Activated gamma-delta T cell treated with anti-CD3 and anti-CD28 coated beads, Interleukin-2, amount 50 U/mL, for 16 hours (primary cell): ENCODE data around the gene FAM222A.

Experiments used
- DNase-seq: peaks from one replicate; pipeline ENCODE4 v3.0.0-alpha.2; 2020; ENCODE audit warnings: low read depth

FAM222A gene

DNA sequence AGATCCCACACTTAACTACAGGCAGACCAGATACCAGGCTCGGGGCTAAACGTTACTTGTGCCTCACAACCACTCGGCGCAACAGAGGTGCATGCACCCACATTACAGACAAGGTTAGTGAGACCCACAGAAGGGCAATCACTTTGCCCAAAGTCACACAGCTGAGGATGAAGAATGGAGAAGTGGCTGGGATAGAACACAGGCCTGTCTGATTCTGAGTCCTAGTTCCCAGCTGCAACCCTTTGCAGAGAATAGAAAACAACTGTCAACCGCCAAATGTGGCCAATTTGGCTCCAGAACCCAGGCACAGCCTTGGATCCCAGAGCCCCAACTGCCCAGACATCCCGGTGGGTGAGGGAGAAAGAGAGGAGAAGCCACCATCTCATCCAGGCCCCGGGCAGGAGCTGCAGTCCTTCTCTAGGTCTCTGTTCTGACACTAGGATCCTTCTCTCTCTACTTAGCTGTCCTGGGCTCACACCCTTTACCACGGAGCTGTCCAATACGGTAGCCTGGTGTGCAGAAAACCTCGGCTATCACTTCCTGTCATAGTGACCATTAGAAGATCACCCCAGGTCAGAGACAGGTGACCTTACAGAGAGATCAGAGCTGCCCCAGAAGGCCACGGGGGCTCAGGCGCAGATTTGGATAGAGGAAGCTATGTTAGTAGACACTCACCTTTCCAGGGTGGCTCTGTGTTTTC is 59.1 kb downstream of the FAM222A start:
- DNase-seq = no peak

DNA sequence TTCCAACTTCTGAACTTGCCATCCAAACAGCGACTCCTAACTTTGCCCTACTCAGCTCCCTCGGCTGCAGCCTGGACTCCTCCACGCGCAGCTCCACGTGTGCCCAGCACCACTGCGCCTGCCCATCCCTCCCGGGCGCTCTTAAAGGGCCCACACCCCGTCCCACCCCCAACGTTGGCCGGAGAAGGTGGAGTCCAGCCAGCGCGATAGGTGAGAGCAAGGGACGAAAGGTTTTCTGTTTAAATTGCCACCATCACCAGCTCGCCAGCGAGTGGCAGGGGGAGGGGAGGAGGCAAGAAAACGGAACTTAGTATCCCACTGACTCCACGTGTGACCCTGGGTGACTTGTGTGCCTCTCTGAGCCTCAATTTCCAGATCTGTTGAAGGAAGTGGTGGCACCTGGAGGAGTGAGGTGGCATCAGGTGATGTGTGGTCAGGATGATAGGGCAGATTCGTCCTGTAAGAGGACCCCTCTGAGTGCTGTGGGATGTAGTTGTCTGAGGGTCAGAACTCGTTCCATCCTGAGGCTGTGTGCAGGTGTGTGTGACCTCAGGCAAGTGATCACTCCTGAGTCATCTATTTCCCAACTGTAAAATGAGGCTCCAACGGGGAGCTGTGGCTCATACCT is 59.9 kb downstream of the FAM222A start:
- no peak for DNase-seq

DNA sequence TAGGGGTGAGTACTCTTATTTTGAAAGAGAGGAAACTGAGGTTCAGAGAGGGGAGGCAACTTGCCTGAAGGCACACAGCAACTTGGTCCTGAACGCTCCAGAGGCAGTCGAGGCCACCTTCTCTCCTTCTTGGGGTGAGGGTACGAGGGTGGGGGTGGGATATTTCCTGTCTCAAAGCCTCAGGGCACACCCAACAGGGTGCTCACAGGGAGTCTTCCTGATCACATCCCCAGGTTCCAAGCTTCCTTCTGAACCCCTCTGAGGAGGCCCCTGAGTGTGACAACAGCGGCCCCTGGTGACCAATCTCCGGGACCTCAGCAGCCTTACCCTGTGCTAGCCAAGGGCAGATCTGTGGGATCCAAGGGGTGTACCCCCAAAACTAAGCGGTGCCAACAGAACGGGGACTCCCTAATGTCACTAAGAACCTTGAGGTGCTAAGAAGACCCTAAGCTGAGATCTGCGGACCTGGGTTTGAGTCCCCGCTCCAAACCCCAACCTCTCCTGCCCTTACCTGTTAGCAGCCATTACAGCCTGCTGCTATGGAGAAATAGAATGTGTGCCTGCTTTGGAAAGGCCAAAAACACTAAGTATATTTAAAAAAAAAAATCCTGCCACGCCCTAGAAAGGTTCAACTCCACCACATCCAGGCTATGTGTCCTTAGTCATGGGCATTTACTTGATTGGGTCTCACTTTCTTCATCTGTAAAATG is 61.7 kb downstream of the FAM222A start:
- peak; percentile 57 for DNase-seq

- no peak for DNase-seq
Measured at GRCh38 chr12:109776624-109777023, 63.0 kb downstream of the FAM222A start.

DNA sequence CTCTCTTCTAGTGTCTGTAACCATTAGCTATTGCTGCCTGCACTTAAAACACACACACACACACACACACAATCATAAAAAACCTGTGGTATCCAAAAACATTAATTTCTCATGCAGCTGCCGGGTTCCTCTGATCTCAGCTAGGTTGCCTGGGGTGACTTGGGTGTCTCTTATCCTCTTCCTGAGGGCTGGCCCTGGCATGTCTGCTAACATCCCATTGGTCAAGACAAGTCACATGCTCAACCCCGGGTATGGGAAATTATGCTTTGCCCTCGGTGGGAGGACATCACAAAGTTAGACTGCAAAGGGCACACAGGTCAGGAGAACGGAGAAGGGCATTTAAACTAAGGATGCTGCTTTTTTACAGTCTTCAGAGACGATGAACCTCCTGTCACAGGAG is 63.9 kb downstream of the FAM222A start:
- DNase-seq = no peak

DNA sequence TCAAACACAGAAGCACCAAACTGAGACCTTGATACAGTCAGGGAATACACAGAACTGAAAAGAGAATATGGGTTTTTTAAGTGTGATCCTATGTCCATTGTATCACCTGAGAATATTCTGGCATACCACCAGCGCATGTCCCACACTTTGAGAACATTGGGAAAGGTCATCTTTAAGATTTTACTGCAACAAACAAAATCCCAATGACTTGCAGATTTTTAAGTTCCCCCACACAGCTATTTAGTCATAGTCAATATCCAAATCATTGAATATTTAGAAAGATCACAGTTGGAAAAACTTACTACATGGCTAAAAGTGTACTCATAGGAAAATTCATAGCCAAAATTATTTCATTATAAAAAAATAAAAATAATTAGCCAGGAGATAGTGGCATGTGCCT is 65.1 kb downstream of the FAM222A start:
- no peak for DNase-seq

- DNase-seq = no peak
Measured at GRCh38 chr12:109779382-109779781, 65.8 kb downstream of the FAM222A start.

DNA sequence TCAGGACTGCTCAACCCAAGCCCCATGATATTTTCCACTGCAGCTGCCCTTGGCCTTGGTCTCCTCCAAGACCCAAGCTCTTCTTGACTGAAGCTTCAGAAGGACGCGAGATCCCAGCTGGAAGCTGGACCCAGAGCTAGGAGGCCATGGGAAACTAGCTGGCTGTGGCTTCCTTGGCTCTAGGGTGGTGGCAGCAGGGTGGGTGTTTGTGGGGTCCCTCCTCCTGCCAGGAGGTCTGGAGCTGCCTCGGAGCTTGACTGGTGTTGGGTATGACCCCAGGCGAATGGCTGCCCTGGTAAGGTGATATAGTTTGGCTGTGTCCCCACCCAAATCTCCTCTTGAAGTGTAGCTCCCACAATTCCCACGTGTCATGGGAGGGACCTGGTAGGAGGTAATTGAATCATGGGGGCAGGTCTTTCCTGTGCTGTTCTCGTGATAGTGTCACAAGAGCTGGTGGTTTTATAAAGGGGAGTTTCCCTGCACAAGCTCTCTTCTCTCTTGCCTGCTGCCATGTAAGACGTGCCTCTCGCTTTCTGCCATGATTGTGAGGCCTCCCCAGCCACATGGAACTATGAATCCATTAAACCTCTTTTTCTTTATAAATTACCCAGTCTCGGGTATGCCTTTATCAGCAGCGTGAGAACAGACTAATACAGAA is 68.2 kb downstream of the FAM222A start:
- no peak for DNase-seq

DNA sequence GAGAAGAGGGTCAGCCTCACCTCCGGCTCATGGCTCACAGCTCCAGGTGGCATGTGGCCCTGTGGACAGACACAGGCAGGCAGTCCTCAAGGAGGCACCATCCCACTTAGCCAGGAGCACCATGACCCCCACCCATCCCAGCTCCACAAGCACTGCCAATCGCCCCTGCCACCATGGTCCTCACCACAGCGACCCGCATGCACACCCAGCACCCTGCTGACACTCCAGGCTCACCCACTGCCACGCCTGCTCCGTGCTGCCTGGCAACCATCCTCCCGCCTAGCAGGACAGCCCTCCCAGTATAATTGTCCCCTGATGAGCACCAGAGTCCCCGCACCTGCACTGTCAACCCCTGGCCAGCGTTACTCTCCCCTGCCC is 68.7 kb downstream of the FAM222A start:
- DNase-seq = no peak

DNA sequence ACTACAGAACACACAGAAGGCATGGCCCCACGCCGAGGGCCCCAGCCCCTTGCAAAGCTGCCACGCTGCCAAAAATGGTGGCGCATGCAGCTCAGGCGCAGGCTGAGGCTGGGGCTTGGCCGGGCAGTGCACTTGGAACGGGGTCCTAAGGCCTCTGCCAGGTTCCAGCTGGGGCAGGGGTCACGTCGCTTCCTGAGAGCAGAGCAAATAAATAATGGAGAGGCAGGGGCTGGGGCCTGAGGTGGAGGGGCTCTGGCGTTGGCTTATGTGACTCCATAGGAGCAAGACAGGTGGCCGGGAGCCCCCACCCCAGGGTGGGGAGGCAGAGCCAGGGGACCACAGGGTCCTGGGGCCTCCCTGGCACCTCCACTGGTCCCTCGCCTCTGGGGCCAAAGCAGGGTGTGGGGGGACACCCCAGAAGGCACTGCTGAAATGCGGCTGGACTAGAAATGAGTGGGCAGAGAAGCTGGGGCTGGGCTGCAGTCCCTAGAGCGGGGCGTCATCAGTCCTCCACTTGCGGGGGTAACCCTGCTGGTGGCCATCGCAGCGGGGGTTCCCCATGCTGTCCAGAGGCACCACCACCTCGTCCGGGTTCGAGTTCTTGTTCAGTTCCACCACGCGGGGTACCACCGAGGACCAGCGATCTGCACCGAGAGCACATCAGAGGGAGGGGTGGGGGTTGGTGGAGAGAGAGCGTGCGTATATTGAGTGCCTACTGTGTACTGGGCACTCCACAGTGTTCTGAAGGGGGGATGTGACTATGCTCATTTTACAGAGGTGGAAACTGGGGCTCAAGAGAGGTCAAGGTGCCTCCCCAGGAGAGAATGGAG is 69.7 kb downstream of the FAM222A start:
- DNase-seq = no peak

DNA sequence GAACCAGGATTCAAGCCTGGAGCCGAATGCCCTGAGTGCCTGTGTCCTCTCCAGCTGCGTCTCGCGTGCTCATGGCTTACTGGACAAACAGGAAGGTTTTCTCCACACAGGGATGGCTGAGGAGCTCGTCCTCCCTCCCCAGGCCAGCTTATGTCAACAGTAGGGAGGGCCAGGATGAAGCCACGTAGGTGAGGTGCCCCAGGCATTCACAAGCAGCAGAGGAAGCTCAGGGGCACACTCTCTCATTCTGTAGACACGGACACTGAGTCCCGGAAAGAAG is 70.3 kb downstream of the FAM222A start:
- DNase-seq = no peak

- DNase-seq = no peak
Measured at GRCh38 chr12:109785854-109786253, 72.2 kb downstream of the FAM222A start.

GRCh38 chr12:109786799-109787198 is 73.2 kb downstream of the FAM222A start:
- DNase-seq = no peak

DNA sequence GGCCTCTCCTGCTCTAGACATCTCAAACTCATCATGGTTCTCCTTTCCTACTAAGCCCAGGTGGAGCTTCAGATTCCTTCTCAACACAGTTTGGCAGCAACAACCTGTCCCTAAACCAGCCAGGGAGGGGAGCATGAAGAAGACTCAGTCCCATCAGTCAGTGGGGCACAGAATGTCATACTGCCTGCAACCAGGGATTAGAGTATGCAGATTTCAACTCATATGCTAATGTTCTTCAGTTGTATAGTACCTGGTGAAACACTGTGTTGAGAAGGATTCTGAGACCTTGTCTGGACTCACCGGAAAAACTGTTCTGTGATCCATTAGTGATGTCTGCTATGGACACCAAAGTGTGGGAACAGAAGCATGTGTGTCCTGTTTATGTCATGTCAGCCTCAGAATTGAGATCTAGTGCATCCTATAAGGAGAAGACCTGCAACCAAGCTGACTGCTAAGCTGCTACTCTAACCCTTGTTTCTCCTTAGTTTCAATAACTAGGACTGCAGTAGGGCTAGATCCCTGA is 76.0 kb downstream of the FAM222A start:
- DNase-seq = no peak

GRCh38 chr12:109792992-109793391 is 79.4 kb downstream of the FAM222A start:
- no peak for DNase-seq

DNA sequence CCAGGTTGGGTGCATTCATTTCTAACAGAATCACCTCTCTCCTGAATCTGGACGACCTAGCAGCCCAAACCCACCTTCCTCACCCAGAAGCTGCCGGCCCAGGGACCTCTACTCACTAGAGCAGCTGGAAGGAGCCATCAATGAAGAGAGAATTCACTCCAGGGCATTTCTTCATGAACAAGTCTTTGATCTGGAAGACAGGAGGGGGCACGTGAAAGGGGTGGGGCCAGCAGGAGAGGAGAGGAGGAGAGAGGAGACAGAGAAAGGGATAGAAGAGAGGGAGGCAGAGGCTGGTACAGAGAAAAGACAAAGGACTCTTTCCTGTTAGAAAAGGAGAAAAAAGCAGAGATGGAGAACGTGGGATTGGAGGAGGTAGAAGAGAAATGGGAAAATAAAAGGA is 79.8 kb downstream of the FAM222A start:
- no peak for DNase-seq

GRCh38 chr12:109793826-109794501 is 80.3 kb downstream of the FAM222A start:
- no peak for DNase-seq

- no peak for DNase-seq
Measured at GRCh38 chr12:109795023-109795422, 81.4 kb downstream of the FAM222A start.

GRCh38 chr12:109796057-109796456 is 82.4 kb downstream of the FAM222A start:
- no peak for DNase-seq

GRCh38 chr12:109797905-109798669 is 84.5 kb downstream of the FAM222A start:
- no peak for DNase-seq

- DNase-seq = no peak
Measured at GRCh38 chr12:109798691-109799090, 85.1 kb downstream of the FAM222A start.
